Mesenteric fat pad (tissue), 1 donor: ENCODE data around the gene HLX. TPM values are rescaled to one million over a fixed set of nuclear protein-coding genes. Genes with fewer than 3 reads are reported as not detected.

Experiments used
- DNase-seq: peaks from one replicate; pipeline ENCODE4 v3.0.0-alpha.2; 2020; ENCODE audit warnings: low spot score
- long read RNA-seq: library from polyadenylated mRNA; unstranded; transcript quantifications from one replicate; pipeline ENCODE4 v2.0.0, GENCODE V29; 2020
- total RNA-seq: library from RNA; stranded (reverse); fragmentation: NEBNext Ultra II Directional; extraction: Animal tissue kit (Norgen Biotek cat#: 25700); gene quantifications from one replicate; pipeline ENCODE4 v1.2.1, GENCODE V29; 2021
- donor health status: DM: yes; HTN: yes; CAD: no.

The HLX gene
- total RNA-seq = 37.2 TPM
- long read RNA-seq, full-length matches to known transcripts = 143 of 156 reads
- long read RNA-seq, partial matches to known transcripts = 4 of 156 reads
- long read RNA-seq, other reads (novel, unspliced or antisense) = 9 of 156 reads

GRCh38 chr1:220879076-220879508 is at the start of gene HLX:
Gene HLX (plus strand): TSS chr1:220879443. CDS start chr1:220879858, 415 bp downstream.
- peak; percentile 96 for DNase-seq

GRCh38 chr1:220833436-220833835 is 45.8 kb upstream of the HLX start:
- no peak for DNase-seq

GRCh38 chr1:220834155-220834870 is 44.9 kb upstream of the HLX start:
- DNase-seq = no peak

GRCh38 chr1:220838578-220838977 is 40.7 kb upstream of the HLX start:
- no peak for DNase-seq

- no peak for DNase-seq
These were observed 39.8 kb upstream of the HLX start for GRCh38 chr1:220839474-220839873.

- DNase-seq = no peak
These were observed 38.0 kb upstream of the HLX start for GRCh38 chr1:220841293-220841692.

GRCh38 chr1:220843481-220844011 is 35.7 kb upstream of the HLX start:
- DNase-seq = no peak

GRCh38 chr1:220852408-220852807 is 26.8 kb upstream of the HLX start:
- DNase-seq = no peak

GRCh38 chr1:220872296-220872695 is 6.9 kb upstream of the HLX start:
- no peak for DNase-seq

GRCh38 chr1:220873087-220873486 is 6.2 kb upstream of the HLX start:
- no peak for DNase-seq

- DNase-seq = no peak
These were observed 5.2 kb upstream of the HLX start for GRCh38 chr1:220873868-220874655.

- DNase-seq = no peak
These were observed 4.0 kb upstream of the HLX start for GRCh38 chr1:220875260-220875659.

- peak; percentile 89 for DNase-seq
These were observed 2.5 kb upstream of the HLX start for GRCh38 chr1:220876511-220877376.

- DNase-seq = no peak
These were observed 1.7 kb upstream of the HLX start for GRCh38 chr1:220877377-220878095.

GRCh38 chr1:220878191-220879075 is 810 bp upstream of the HLX start:
- DNase-seq = no peak

GRCh38 chr1:220879509-220880361 is 492 bp downstream of the HLX start:
- DNase-seq = peak; percentile 90

- DNase-seq = no peak
These were observed 1.1 kb downstream of the HLX start for GRCh38 chr1:220880362-220880670.

GRCh38 chr1:220880726-220881506 is 1.7 kb downstream of the HLX start:
- DNase-seq = peak; percentile 91
